HG02610 (cell line): ENCODE data around the gene CTNND2.
A peak's percentile ranks its signal among the peaks of the same experiment; 100 is the strongest.
"Not testable (repeated sequence)": the region's sequence is repeated elsewhere in the genome, so short reads cannot be mapped to it uniquely, and the experiment has no call there.

Experiments used
- ATAC-seq: cut with Tn5 transposase; IDR thresholded peaks from one replicate; pipeline ENCODE4 v1.9.1; 2021; ENCODE audit warnings: mild to moderate bottlenecking, moderate library complexity; ENCODE audit not compliant: unreplicated experiment

The CTNND2 gene

GRCh38 chr5:11334404-11334803 is 569.8 kb downstream of the CTNND2 start:
- ATAC-seq, result no peak

DNA sequence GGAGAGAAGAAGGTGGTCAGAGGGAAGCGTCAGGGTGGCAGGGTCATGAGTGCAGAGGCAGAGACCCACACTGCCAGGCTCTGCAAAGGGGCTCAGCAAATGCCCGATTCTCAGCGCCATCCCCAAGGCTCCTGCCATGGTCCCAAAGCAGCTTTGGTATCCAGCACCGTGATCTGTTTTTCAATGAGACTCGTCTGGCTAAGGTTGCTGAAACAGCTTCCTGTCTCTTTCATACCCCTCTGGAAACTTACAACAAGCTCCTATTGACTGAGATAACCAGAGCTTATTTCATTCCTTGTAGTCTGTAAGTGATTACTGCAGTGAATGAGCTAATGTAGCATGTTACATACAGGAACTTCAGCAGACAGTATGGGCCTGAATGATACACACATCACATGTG is 574.6 kb downstream of the CTNND2 start:
- ATAC-seq, result no peak

- ATAC-seq, result no peak
These were observed 579.5 kb downstream of the CTNND2 start for GRCh38 chr5:11324521-11325289.

- no peak for ATAC-seq
These were observed 580.5 kb downstream of the CTNND2 start for GRCh38 chr5:11323761-11324160.

DNA sequence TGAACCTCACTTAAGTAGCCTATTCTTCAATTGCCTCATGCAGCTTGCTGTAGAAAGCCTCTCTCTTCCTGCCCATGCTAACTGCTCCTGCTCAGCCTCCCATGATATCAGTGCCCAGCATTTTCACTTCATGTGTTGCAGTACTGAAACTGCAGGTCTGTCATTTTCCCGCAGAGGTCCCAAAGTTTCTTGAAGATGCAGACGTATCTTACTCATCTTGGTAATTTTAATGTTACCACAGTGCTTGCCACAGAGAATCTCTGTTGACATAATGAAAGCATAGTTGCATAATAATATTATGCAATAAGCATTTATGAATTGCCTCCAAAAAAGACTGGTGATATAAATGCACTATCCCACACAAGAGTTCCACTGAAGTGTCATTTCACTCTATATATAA is 582.1 kb downstream of the CTNND2 start:
- peak; percentile 62 for ATAC-seq

- no peak for ATAC-seq
These were observed 584.2 kb downstream of the CTNND2 start for GRCh38 chr5:11319836-11320580.

- not testable (repeated sequence) for ATAC-seq
These were observed 590.6 kb downstream of the CTNND2 start for GRCh38 chr5:11313694-11314093.

DNA sequence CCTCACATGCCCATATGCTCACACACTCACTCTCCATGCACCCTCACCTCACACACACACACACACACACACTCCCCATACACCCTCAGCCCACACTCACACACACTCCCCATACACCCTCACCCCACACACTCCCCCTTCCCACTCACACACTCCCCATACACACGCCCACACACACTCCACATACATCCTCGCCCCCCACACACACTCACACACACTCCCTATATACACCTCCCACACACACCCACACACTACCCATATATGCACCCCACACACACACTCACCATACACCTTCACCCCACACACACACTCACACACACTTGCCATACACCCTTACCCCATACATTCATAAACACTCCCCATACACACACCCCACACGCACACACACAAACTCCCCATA is 592.5 kb downstream of the CTNND2 start:
- no peak for ATAC-seq

- ATAC-seq, result no peak
These were observed 593.0 kb downstream of the CTNND2 start for GRCh38 chr5:11311272-11311671.

GRCh38 chr5:11310158-11310557 is 594.1 kb downstream of the CTNND2 start:
- ATAC-seq, result no peak

- ATAC-seq, result no peak
These were observed 597.9 kb downstream of the CTNND2 start for GRCh38 chr5:11306365-11306764.

DNA sequence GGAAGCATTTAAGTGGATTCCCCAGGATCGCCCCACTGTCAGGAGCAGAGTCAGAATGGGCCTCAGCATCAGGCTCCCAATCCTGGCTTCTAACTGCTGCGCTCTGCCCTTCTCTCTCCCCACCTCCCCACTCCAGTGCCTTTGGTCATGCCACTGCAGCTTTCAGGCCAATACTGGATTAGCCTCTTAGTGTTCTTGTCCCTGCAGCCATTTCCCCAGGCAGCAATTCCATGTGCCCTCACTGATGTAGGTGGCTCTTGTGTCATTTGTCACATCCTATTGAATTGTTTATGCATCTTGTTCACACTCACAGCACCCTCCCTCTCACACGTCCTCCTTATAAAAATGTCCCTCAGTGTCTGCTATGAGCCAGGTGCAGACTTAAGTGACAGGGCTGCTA is 599.0 kb downstream of the CTNND2 start:
- no peak for ATAC-seq

- no peak for ATAC-seq
These were observed 599.6 kb downstream of the CTNND2 start for GRCh38 chr5:11304641-11305040.

GRCh38 chr5:11302663-11303062 is 601.6 kb downstream of the CTNND2 start:
- ATAC-seq, result no peak

DNA sequence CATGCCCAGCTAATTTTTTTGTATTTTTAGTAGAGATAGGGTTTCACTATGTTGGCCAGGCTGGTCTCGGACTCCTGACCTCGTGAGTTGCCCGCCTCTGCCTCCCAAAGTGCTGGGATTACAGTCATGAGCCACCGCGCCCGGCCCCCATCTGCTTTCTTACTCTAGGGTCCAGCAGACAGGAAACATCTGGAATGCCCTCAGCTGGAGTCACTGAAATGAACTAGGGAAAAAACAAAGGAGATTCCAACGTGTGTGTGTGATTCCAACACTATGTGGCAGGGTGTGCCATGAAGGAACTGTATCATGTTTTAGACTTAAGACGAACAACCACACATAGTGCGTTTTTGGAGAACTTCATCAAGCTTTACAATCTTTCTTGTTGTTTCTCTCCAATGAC is 603.1 kb downstream of the CTNND2 start:
- no peak for ATAC-seq

- ATAC-seq, result no peak
These were observed 603.5 kb downstream of the CTNND2 start for GRCh38 chr5:11300736-11301135.

DNA sequence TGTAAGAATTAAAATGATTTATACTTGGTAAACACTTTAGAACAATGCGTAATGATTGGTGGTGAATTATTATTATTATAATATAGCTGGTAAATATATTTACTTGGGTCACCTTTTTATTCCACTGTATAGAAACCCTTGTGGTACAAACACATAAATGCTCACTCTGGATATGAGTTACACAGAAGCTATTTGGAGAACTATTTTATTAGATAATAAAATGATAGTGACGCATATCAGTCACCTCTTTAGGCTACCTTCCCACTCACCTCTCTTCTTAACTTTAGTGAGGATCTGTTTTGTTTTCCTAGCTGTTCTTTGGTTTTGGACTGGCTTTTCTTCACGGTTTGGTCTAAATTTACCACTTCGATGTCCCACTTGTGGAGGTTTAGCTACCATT is 605.4 kb downstream of the CTNND2 start:
- ATAC-seq, result no peak

- no peak for ATAC-seq
These were observed 610.7 kb downstream of the CTNND2 start for GRCh38 chr5:11293523-11293922.

GRCh38 chr5:11292648-11293356 is 611.4 kb downstream of the CTNND2 start:
- no peak for ATAC-seq

- ATAC-seq, result no peak
These were observed 614.5 kb downstream of the CTNND2 start for GRCh38 chr5:11289733-11290132.

GRCh38 chr5:11289208-11289607 is 615.0 kb downstream of the CTNND2 start:
- no peak for ATAC-seq

- no peak for ATAC-seq
These were observed 622.4 kb downstream of the CTNND2 start for GRCh38 chr5:11281842-11282241.
